Osteocyte (in vitro differentiated cells): ENCODE measurements around the gene ZNF837. TPM values are rescaled to one million over a fixed set of nuclear protein-coding genes. Genes with fewer than 3 reads are reported as not detected.

Experiments used
- DNase-seq: peaks from one replicate; pipeline ENCODE4 v3.0.0; 2021; ENCODE audit warnings: mixed read lengths; ENCODE audit not compliant: unreplicated experiment; ENCODE audit errors: extremely low spot score
- H3K27ac Mint-ChIP-seq: one replicate; pipeline ENCODE4 v1.8.0; 2021; ENCODE audit warnings: mild to moderate bottlenecking, mixed read lengths; ENCODE audit not compliant: unreplicated experiment
- H3K27me3 Mint-ChIP-seq: one replicate; pipeline ENCODE4 v1.8.0; 2021; ENCODE audit warnings: mixed read lengths; ENCODE audit not compliant: unreplicated experiment
- H3K36me3 Mint-ChIP-seq: one replicate; pipeline ENCODE4 v1.8.0; 2021; ENCODE audit warnings: mixed read lengths; ENCODE audit not compliant: unreplicated experiment
- H3K4me1 Mint-ChIP-seq: one replicate; pipeline ENCODE4 v1.8.0; 2021; ENCODE audit warnings: mixed read lengths; ENCODE audit not compliant: unreplicated experiment
- H3K4me3 Mint-ChIP-seq: one replicate; pipeline ENCODE4 v1.8.0; 2021; ENCODE audit warnings: mild to moderate bottlenecking, moderate library complexity, mixed read lengths; ENCODE audit not compliant: unreplicated experiment
- H3K9me3 Mint-ChIP-seq: one replicate; pipeline ENCODE4 v1.8.0; 2021; ENCODE audit warnings: mixed read lengths; ENCODE audit not compliant: unreplicated experiment
- CTCF ChIP-seq: fragments of 200-600 bp; sonication (generic); IDR thresholded peaks from 2 replicates; pipeline ENCODE4 v1.5.0; 2021; ENCODE audit warnings: antibody characterized with exemption, mild to moderate bottlenecking, moderate library complexity
- total RNA-seq: library from RNA; stranded (reverse); gene quantifications from 2 replicates; pipeline ENCODE4 v1.2.1, GENCODE V29; 2021

ZNF837 gene
- total RNA-seq, 1 donor from 2014 or later, result 3.0 TPM

- H3K9me3 Mint-ChIP-seq, result no peaks in the 10 kb centered on the region
- H3K27me3 Mint-ChIP-seq, result no peaks in the 10 kb centered on the region
- no peaks in the 10 kb centered on the region for H3K4me1 Mint-ChIP-seq
- H3K4me3 Mint-ChIP-seq, result no peak overlapping the region
- no peak for DNase-seq
- peak; percentile 13 for TF ChIP-seq CTCF
- H3K36me3 Mint-ChIP-seq, result no peaks in the 10 kb centered on the region
- H3K27ac Mint-ChIP-seq, result no peak overlapping the region
Observed at GRCh38 chr19:58328999-58329398, 51.8 kb downstream of the ZNF837 start.

GRCh38 chr19:58326914-58327726 is 53.7 kb downstream of the ZNF837 start, which contains the start of gene ZSCAN22:
Gene ZSCAN22 (plus strand): TSS chr19:58326994. CDS start chr19:58334803, 7,809 bp downstream.
- TF ChIP-seq CTCF, result no peak
- Mint-ChIP-seq H3K9me3 (no peaks in the 10 kb centered on the region), H3K27ac (no peak within 1 kb of the TSS), H3K4me3 (no peak within 1 kb of the TSS), H3K27me3 (no peaks in the 10 kb centered on the region), H3K4me1 (no peaks in the 10 kb centered on the region), H3K36me3 (no peaks in the 10 kb centered on the region)
- peak; percentile 97 for DNase-seq

DNA sequence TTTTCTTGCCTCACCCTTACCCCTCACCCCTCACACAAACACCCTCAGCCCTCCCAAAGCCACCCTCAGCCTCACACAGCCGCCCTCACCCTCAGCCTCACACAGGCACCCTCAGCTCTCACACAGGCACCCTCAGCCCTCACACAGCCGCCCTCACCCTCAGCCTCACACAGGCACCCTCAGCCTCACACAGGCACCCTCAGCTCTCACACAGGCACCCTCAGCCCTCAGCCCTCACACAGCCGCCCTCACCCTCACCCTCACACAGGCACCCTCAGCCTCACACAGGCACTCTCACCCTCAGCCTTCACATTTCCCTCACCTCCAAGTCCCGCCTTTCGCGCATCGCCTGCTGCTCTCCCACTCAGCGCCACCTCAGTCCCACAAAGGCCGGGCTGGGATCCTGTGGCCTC is 54.3 kb downstream of the ZNF837 start:
- no peak for DNase-seq
- no peak for TF ChIP-seq CTCF
- Mint-ChIP-seq H3K27me3 (no peaks in the 10 kb centered on the region), H3K27ac (no peak overlapping the region), H3K4me1 (no peaks in the 10 kb centered on the region), H3K4me3 (no peak overlapping the region), H3K36me3 (no peaks in the 10 kb centered on the region), H3K9me3 (no peaks in the 10 kb centered on the region)

DNA sequence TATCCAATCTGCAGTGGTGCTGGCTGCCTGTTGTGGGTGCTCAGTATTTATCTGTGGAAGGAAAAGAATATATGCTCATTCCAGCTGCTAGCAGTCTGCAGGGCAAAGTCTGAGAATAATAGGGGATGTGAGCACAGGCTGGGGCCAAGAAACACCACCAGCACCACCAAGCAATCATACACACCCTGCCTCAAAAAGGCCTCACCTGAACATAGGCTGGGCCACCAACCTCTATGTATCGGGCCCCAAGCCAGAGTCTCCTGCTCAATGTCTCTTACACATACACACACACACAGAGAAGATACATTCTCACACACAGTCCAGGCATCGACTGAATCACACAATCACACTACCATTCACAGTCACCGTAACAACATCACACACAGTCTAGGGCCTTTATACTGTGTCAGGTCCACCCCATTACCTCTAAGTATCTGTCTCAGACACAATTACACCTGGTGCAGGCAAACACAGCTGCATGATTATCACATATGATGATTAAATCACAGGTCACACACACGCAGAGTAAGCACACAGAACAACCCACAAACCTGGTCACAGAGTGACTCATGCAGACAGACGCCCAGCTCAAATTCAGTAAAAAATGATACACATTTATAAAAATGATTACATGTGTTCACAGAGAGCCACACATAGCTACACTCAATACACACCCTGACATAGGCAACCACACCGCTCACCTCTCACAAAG is 55.4 kb downstream of the ZNF837 start:
- Mint-ChIP-seq H3K27ac (no peak overlapping the region), H3K4me3 (no peak overlapping the region), H3K4me1 (no peaks in the 10 kb centered on the region), H3K36me3 (no peaks in the 10 kb centered on the region), H3K9me3 (no peaks in the 10 kb centered on the region), H3K27me3 (no peaks in the 10 kb centered on the region)
- DNase-seq, result no peak
- no peak for TF ChIP-seq CTCF

DNA sequence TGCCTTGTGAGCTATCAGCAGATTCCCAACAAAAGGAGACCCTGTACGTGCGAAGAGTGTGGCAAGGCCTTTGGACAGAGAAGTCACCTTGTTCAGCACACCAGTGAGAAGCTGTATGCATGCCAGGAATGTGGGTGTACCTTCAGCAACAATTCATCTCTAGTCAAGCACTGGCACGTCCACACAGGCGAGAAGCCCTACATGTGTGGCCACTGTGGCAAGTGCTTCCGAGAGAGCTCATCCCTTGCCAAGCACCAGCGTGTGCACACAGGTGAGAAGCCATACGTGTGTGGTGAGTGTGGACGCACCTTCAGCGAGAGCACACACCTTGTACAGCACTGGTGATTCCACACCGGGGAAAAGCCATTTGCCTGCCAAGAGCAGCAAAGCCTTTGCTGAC is 61.6 kb downstream of the ZNF837 start:
- H3K27me3 Mint-ChIP-seq, result no peaks in the 10 kb centered on the region
- H3K36me3 Mint-ChIP-seq, result peaks cover 11% of the 10 kb centered on the region
- H3K27ac Mint-ChIP-seq, result no peak overlapping the region
- no peaks in the 10 kb centered on the region for H3K9me3 Mint-ChIP-seq
- TF ChIP-seq CTCF, result no peak
- no peak for DNase-seq
- no peak overlapping the region for H3K4me3 Mint-ChIP-seq
- H3K4me1 Mint-ChIP-seq, result no peaks in the 10 kb centered on the region
